GM13977 (cell line): Measurements from ENCODE around the gene KDM7A.

Source experiments
- DNase-seq: peaks from one replicate; pipeline ENCODE4 v3.0.0; 2012; ENCODE audit warnings: low spot score
- CTCF ChIP-seq: IDR thresholded peaks from 2 replicates; pipeline ENCODE4 v1.5.1; 2012; ENCODE audit warnings: mild to moderate bottlenecking, control low read depth; ENCODE audit not compliant: insufficient read depth; ENCODE audit errors: extremely low read depth, missing control alignments
- in situ Hi-C: fragments of 300-500 bp; cut with MboI; formaldehyde crosslinking; loops from one replicate; pipeline ENCODE4 v1.12.0; 2022; ENCODE audit warnings: low sequenced_read_pairs, low pct_unique_long_range_greater_than_20kb, mixed read lengths, inconsistent platforms; ENCODE audit not compliant: unreplicated experiment

The KDM7A gene

GRCh38 chr7:140176811-140177702 is at the start of gene KDM7A:
KDM7A (minus strand) TSS chr7:140176983; CDS start chr7:140176937, 46 bp downstream.
- DNase-seq = peak; percentile 92
- in situ Hi-C loops = no loop called here
- TF ChIP-seq CTCF = no peak

GRCh38 chr7:140225562-140226249 is 48.9 kb upstream of the KDM7A start:
- no peak for DNase-seq
- TF ChIP-seq CTCF = no peak
- in situ Hi-C loops = no loop called here

- DNase-seq = no peak
- no peak for TF ChIP-seq CTCF
- in situ Hi-C loops = no loop called here
Observed at GRCh38 chr7:140223515-140224221, 46.9 kb upstream of the KDM7A start.

- TF ChIP-seq CTCF = no peak
- no peak for DNase-seq
- in situ Hi-C loops = no loop called here
Observed at GRCh38 chr7:140222814-140223213, 46.0 kb upstream of the KDM7A start.

GRCh38 chr7:140219672-140220524 is 43.1 kb upstream of the KDM7A start:
- no peak for TF ChIP-seq CTCF
- in situ Hi-C loops = no loop called here
- no peak for DNase-seq

GRCh38 chr7:140218656-140219055 is 41.9 kb upstream of the KDM7A start:
- no peak for TF ChIP-seq CTCF
- no peak for DNase-seq
- in situ Hi-C loops = no loop called here
